ENCODE results near the gene SREBF1.

- TF ChIP-seq CTCF (IDR thresholded peaks at IDR 0.05): no peak
- no peak for TF ChIP-seq POLR2AphosphoS5 (IDR thresholded peaks at IDR 0.05)
- TF ChIP-seq POLR2A (IDR thresholded peaks at IDR 0.05): no peak
Measured at GRCh38 chr17:17830740-17831207, 6.0 kb downstream of the SREBF1 start.
